ENCODE measurements around the gene INPP5A.
A peak's percentile ranks its signal among the peaks of the same experiment; 100 is the strongest.
"Not testable (repeated sequence)": the region's sequence is repeated elsewhere in the genome, so short reads cannot be mapped to it uniquely, and the experiment has no call there.

INPP5A gene

DNA sequence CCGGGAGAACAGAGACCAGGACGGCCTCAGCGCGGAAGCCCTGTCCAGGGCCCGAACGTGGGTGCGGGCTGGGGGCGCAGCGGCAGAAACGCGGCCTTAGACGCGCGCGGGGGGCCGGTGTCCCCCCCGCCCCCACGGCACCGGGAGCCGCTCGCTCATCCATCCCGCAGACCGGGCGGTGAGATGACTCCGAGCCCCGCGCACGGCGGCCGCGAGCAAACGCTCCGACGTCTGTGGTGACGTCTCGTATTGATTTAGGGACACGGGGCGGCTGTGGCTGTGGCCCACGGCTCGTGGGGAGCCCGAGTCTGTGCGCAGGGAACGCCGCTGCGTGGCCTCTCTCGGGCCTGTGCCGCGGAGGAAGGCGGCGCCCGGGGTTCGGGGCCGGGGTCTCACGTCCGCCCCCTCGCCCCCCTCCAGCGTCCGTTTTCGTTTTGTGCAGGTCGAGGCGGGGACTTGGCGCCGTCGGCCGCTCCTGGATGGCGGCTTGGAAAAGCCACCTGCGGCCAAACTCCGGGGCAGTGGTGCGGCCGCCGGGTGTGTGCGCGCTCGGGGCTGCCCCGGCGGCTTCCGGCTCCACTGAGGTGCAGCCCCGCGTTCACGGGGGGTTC lies 249.4 kb downstream of the INPP5A start:
- no peak for DNase-seq (ENCODE audit: low read depth)

GRCh38 chr10:132787495-132788179 lies 250.1 kb downstream of the INPP5A start:
- no peak for DNase-seq (ENCODE audit: low read depth)

GRCh38 chr10:132788180-132788830 lies 250.7 kb downstream of the INPP5A start:
- DNase-seq (ENCODE audit: low read depth) = peak; percentile 3

GRCh38 chr10:132788831-132789219 lies 251.2 kb downstream of the INPP5A start:
- DNase-seq (ENCODE audit: low read depth) = no peak

DNA sequence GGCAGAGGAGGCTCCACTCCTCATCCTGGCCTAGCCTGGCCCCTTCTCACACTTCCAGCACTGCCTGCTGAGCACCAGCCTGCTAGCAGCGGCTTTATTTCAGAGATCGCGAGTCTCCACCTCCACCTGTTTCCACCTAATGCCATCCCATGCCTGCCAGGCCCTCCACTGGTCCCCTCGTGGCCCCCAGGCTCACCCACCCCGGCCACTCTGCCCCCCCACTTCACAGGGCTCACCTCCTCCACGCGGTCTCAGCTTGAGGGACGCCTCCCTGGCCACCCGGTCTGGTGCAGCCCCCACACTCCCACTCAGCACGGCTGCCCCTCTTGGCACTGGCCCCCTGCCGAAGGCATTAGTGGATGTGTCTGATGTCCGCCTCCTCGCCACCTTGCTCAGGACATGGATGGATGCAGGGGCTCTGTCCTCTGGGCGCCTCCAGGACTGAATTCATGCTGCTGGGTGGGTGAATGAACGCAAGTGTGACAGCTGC lies 252.1 kb downstream of the INPP5A start:
- no peak for DNase-seq (ENCODE audit: low read depth)

- no peak for DNase-seq (ENCODE audit: low read depth)
Observed at GRCh38 chr10:132790470-132790869, 252.9 kb downstream of the INPP5A start.

DNA sequence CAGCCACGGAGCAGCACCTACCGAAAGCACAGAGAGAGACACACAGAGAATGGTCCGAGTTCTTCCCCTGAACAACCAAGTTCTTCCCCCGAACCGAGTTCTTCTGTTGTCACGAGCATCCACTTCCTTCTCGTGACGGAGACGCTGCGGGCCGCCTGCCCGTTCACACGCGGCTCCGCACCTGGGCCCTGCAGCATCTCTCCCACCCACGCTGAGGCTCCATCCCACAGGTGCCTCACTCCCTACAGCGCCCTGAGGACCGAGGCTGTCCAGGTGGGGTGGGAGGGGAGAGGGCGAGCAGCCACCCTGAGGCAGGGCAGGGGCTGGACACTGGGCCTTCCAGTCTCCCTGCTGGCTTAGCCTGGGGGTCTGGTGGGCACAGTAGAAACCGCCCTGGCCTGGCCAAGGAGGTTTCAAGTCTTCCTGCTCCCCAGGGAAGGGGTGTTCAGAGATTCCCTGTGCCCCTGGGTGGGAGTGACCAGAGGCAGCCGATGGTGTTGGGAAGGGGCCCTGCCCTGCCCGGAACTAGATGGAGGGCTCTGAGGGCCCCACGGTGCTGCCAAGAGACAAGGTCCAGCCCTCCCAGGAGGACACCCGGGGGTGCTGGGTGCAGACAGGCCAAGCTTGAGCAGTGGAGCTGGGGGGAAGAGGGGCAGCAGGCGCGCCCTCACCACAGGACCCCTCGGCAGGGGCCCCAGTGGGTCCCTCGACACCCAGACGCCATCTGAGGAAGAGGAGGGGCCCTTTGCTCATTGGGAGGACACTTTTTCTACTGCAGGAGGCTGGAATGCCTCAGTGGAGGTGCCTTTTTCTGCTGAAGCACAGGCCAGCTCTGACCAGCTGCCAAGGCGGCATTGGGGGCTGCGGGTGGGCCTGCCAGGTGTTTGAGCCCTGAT lies 253.6 kb downstream of the INPP5A start:
- DNase-seq (ENCODE audit: low read depth) = no peak

GRCh38 chr10:132792099-132792498 lies 254.5 kb downstream of the INPP5A start:
- not testable (repeated sequence) for DNase-seq (ENCODE audit: low read depth)

GRCh38 chr10:132792796-132793195 lies 255.2 kb downstream of the INPP5A start:
- no peak for DNase-seq (ENCODE audit: low read depth)

DNA sequence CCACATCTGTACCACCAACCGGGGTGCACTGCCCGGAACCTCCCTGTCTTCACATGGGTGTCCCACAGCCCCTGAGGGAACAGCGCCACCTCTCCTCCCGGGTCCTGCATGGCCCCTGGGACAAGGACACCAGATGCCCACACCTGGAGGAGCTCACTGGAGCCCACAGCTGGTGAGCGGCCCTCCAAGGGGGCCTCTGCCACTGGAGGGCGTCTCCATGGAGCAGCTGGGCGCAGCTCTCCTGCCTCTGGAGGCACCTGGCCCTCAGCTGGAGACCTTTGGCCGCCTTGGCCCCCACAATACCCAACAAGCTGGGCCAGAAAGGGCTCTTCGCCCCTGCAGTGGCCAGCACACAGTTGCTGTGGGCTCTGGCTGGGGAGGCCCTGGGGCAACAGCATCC lies 255.6 kb downstream of the INPP5A start:
- no peak for DNase-seq (ENCODE audit: low read depth)

GRCh38 chr10:132793871-132794849 lies 256.6 kb downstream of the INPP5A start:
- DNase-seq (ENCODE audit: low read depth) = no peak

- no peak for DNase-seq (ENCODE audit: low read depth)
Observed at GRCh38 chr10:132796846-132797245, 259.3 kb downstream of the INPP5A start.

GRCh38 chr10:132797986-132798385 lies 260.4 kb downstream of the INPP5A start:
- DNase-seq (ENCODE audit: low read depth) = not testable (repeated sequence)

DNA sequence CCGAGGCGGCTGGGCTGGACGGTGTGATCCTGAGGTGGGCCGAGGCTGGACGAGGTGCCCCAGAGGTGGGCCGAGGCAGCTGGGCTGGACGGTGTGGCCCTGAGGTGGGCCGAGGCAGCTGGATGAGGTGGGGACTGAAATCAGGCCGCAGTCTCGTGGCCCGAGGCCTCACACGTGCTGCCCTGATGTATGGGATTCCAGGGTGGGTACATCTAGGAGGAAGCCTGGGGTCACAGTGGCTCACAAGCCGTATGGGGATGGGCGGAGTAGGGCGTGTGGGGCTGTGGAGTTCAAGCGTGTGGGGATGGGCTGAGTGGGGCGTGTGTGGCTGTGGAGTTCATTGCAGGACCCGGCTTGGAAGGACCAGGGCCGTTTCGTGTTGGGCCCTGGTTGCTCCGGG lies 260.8 kb downstream of the INPP5A start:
- DNase-seq (ENCODE audit: low read depth) = no peak

DNA sequence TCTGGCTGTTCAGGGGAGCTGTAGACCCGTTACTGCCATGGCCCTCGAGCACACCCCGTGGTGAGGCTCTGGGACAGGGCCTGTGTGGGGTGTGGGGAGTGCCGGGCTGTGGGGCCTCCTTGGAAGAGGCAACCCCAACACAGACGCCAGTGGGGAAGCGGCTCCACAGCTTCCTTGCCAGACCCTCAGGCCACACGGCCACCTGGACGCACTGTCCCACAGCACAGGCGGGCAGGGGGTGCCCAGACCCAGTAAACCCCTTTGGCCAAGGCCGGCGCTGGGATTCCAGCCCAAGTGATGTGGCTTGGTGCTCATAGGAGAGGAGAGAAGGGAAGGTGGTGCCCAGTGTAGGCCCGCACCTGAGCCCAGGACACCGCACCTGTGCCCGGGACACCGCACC lies 261.3 kb downstream of the INPP5A start:
- no peak for DNase-seq (ENCODE audit: low read depth)

DNA sequence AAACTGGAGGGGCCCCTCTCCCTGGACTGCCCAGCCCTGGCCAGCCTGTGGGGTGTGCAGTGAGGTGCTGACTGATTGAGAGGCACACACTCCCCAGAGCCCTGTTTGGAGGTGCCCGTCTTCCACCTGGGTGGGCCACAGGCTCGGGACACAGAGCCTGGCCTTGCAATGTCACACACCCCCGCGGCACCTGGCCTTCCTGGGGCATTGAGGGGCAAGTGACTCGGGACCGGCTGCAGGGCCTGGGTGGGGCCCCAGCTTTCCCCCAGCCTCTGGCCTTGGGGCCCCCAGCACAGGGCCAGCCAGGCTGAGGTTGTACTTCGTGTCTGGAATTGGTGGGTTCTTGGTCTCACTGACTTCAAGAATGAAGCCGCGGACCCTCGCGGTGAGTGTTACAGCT lies 262.3 kb downstream of the INPP5A start:
- DNase-seq (ENCODE audit: low read depth) = no peak

DNA sequence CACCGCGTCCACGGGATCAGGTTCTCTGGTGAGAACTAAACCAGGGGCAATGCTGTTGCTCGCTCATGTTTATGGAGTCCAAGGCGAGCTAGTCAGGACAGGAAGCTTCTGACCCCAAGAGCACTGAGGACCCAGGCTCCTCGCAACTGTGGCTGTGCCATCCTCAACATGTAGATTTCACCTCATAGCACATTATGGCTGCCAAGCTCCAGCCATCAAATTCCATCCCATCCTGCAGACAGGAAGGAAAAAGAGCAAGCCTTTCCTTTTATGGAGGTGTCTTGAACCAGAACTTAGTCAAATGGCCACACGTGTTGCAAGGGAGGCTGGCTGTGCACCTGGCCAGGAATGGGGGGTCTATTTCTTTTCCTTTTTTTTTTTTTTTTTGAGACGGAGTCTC lies 264.5 kb downstream of the INPP5A start:
- DNase-seq (ENCODE audit: low read depth) = no peak

DNA sequence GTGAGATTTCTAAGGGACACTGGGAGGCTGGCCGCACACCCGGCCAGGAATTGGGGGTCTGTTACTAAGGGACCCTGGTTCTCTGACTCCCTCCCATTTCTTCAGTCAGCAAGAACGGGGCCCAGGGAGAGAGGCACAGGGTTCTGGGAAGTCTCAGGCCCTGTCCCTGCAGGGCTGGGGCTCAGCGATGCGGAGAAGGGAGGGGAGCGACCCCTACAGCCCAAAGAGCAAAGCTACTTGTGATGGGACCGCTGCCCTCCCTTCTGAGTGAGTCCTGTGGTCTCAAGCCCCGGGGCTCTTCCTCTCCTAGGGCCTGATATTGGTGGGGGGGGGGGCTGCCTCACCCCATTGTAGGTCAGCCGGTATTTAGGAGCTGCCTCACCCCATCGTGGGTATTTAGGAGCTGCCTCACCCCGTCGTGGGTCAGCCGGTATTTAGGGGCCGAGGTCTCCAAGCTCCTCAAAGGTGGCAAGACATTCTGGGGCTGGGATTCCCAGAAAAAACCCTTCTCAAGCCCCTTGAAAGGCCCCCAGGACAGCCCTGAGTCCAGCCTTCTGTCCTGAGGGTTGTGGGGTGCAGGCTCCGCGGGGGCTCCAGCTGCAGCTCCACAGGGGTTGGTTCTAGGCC lies 265.2 kb downstream of the INPP5A start:
- DNase-seq (ENCODE audit: low read depth) = no peak

GRCh38 chr10:132803416-132804210 lies 266.0 kb downstream of the INPP5A start:
- no peak for DNase-seq (ENCODE audit: low read depth)

DNA sequence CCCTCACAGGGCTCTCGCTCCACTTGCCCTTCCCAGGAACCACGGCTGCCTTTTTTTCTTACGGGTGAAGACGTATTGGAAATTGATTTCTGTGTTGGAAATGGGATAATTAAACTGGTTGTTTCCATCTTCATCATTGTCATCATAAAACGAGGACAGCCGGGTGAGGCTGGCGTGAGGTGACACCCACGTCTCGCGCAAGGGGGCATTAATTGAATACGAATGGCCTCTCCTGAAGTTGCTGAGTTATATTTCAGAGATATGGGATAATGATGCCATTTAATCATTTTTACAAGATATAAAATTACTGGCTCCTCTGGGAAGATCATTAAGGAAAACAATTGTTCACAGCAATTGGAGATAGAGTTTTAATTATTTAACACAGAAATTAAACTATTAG lies 266.7 kb downstream of the INPP5A start:
- DNase-seq (ENCODE audit: low read depth) = no peak

Data from amniotic epithelial cell (primary cell).